K562 (cell line): ENCODE measurements around the gene PGBD4. TPM values are rescaled to one million over a fixed set of nuclear protein-coding genes. Genes with fewer than 3 reads are reported as not detected.

Source experiments
- ATAC-seq: fragments of 200-7000 bp; cut with Tn5 transposase; 3 replicates; pipeline ENCODE4 v1.9.1; 2020; ENCODE audit warnings: moderate library complexity
- BruUV-seq: library from RNA; stranded (reverse); fragments of 400-500 nt; replicated peaks from 2 replicates; lab custom pipeline; 2021; lab: Mats Ljungman, UMichigan
- CTCF ChIA-PET: fragments of 300-600 bp; formaldehyde crosslinking; extraction: SDS; loops from one replicate; lab custom pipeline; 2021; ENCODE audit warnings: low intra/inter-chr PET ratio; lab: Yijun Ruan, JAX
- POLR2A ChIA-PET: fragments of 300-600, 350-650 bp; sonication (Branson Sonifier 250); formaldehyde crosslinking; extraction: SDS; loops from one replicate; lab custom pipeline; 2021; ENCODE audit warnings: antibody characterized with exemption, inconsistent platforms; lab: Yijun Ruan, JAX
- DNase-seq, 4 experiments: peaks; one replicate each; pipeline versions ENCODE4 v3.0.0 to v3.0.0-alpha.2; 2011 to 2018; ENCODE audit warnings: low spot score in 3 of 4, mixed read lengths in 3 of 4; ENCODE audit errors: extremely low read depth in 1 of 4
- FAIRE-seq: peaks from 2 replicates; lab custom pipeline; 2011; peaks lifted over from hg19 to GRCh38; lab: Jason Lieb, UNC
- H2AFZ ChIP-seq: 2 replicates; pipeline ENCODE4 v1.6.0; 2011; ENCODE audit warnings: low read depth, low read length, control low read depth, inconsistent platforms
- H3K27ac ChIP-seq: fragments of 200-600 bp; 3 replicates; pipeline ENCODE4 v1.8.0; 2011; ENCODE audit warnings: low read depth, mild to moderate bottlenecking, control low read depth, inconsistent platforms, low read length, moderate library complexity, mixed read lengths; ENCODE audit errors: extremely low read depth
- H3K27me3 ChIP-seq, 2 experiments: fragments of 300-600 bp in 1 of 2; 2 replicates in 1 of 2; 3 replicates in 1 of 2; pipeline versions ENCODE4 v1.6.0 to v1.8.0; 2011; ENCODE audit warnings: inconsistent platforms in 2 of 2, low read length in 2 of 2, mild to moderate bottlenecking in 1 of 2, mixed read lengths in 1 of 2, moderate library complexity in 1 of 2; ENCODE audit not compliant: control insufficient read depth in 2 of 2, insufficient read depth in 2 of 2
- H3K36me3 ChIP-seq: fragments of 300-600 bp; 3 replicates; pipeline ENCODE4 v1.8.0; 2011; ENCODE audit warnings: mild to moderate bottlenecking, low read length, inconsistent platforms; ENCODE audit not compliant: control insufficient read depth, insufficient read depth
- H3K4me1 ChIP-seq, 2 experiments: fragments of 200-600 bp in 1 of 2; replicated peaks in 1 of 2; 2 replicates in 1 of 2; 3 replicates in 1 of 2; pipeline versions ENCODE4 v1.5.1 to v1.8.0; 2011; ENCODE audit warnings: inconsistent platforms in 2 of 2, low read length in 2 of 2, mild to moderate bottlenecking in 1 of 2, mixed read lengths in 1 of 2, moderate library complexity in 1 of 2; ENCODE audit not compliant: control insufficient read depth in 2 of 2, insufficient read depth in 2 of 2
- H3K4me2 ChIP-seq: 2 replicates; pipeline ENCODE4 v1.6.1; 2011; ENCODE audit warnings: low read length, control low read depth, inconsistent platforms, mixed read lengths; ENCODE audit not compliant: insufficient read depth
- H3K4me3 ChIP-seq: fragments of 200-600 bp; sonication (generic), shearing (Covaris generic); 2 replicates; pipeline ENCODE4 v1.5.1; 2016; ENCODE audit warnings: control low read depth, inconsistent platforms
- H3K79me2 ChIP-seq: fragments of 200-600 bp; 3 replicates; pipeline ENCODE4 v1.8.0; 2011; ENCODE audit warnings: low read length, inconsistent platforms; ENCODE audit not compliant: control insufficient read depth, insufficient read depth
- H3K9ac ChIP-seq, 2 experiments: 2 replicates each; pipeline versions ENCODE4 v1.6.0 to v1.6.1; 2011; ENCODE audit warnings: low read depth in 2 of 2, low read length in 2 of 2, control low read depth in 1 of 2, inconsistent platforms in 1 of 2, mild to moderate bottlenecking in 1 of 2, mixed read lengths in 1 of 2; ENCODE audit not compliant: insufficient read depth in 1 of 2
- H3K9me1 ChIP-seq: one replicate; pipeline ENCODE4 v1.6.0; 2011; ENCODE audit warnings: inconsistent platforms, mild to moderate bottlenecking, low read length, moderate library complexity; ENCODE audit not compliant: control insufficient read depth, insufficient read depth
- H3K9me3 ChIP-seq: replicated peaks from 2 replicates; pipeline ENCODE4 v1.5.1; 2011; ENCODE audit warnings: low read depth, low read length, inconsistent platforms; ENCODE audit not compliant: control insufficient read depth, insufficient read depth
- H4K20me1 ChIP-seq: replicated peaks from 2 replicates; pipeline ENCODE4 v1.6.1; 2011; ENCODE audit warnings: low read length, inconsistent platforms, mixed read lengths; ENCODE audit not compliant: control insufficient read depth, insufficient read depth
- CHD1 ChIP-seq: fragments of 200-600 bp; sonication (generic); IDR thresholded peaks from one replicate; pipeline ENCODE4 v1.6.1; 2012; ENCODE audit warnings: mild to moderate bottlenecking, moderate library complexity, low read length, inconsistent platforms
- DPF2 ChIP-seq: fragments of 450-650 bp; IDR thresholded peaks from 2 replicates; pipeline ENCODE4 v1.6.1; 2016
- LCOR ChIP-seq: sonication (generic); formaldehyde crosslinking; IDR thresholded peaks from 2 replicates; pipeline ENCODE4 v1.8.0; 2022; ENCODE audit warnings: mild to moderate bottlenecking, missing genetic modification reagents
- SNRNP70 ChIP-seq: fragments of 200-400 bp; formaldehyde crosslinking; optimal IDR thresholded peaks from 2 replicates; pipeline ENCODE3; 2017; ENCODE audit warnings: low read depth, low read length
- ZNF668 ChIP-seq: fragments of 250-450 bp; sonication (Bioruptor Pico); IDR thresholded peaks from 2 replicates; pipeline ENCODE4 v1.8.0; 2022; ENCODE audit warnings: mild to moderate bottlenecking, inconsistent platforms
- WGBS: fragments of 100-300 bp; shearing (Covaris generic); methylation state at CpG from one replicate; pipeline ENCODE4 v1.1.6; 2016; ENCODE audit warnings: low coverage, mixed read lengths; ENCODE audit not compliant: insufficient coverage; ENCODE audit errors: missing lambda C conversion rate; 5-methylcytosine and 5-hydroxymethylcytosine counted together
- in situ Hi-C: fragments of 300-500 bp; cut with MboI; formaldehyde crosslinking; loops from 4 replicates; pipeline ENCODE4 v1.15.0; 2018; ENCODE audit warnings: inconsistent platforms, mixed read lengths
- intact Hi-C: fragments of 100-400 bp; cut with micrococcal nuclease; formaldehyde crosslinking; loops from 2 replicates; pipeline ENCODE4 v1.14.2; 2022
- polyA plus RNA-seq, 8 experiments: library from polyadenylated mRNA; depleted of rRNA in 4 of 8; stranded (reverse) in 5 of 8; unstranded in 3 of 8; fragments of >200 nt; fragmentation: Nextera tagmentation in 2 of 8; fragmentation: Illumina TruSeq in 1 of 8; extraction: Ambion mirVana in 2 of 8; extraction: Trizol in 1 of 8; gene quantifications; 2 replicates each; pipeline versions ENCODE4 v1.2.1 to v1.2.3, GENCODE V29; 2011 to 2014; ENCODE audit warnings: inconsistent platforms in 1 of 8, missing spikeins in 1 of 8
- total RNA-seq, 7 experiments: library from RNA; depleted of rRNA in 6 of 7; stranded (reverse); fragments of >200 nt in 6 of 7; fragmentation: Illumina TruSeq in 2 of 7; extraction: Trizol in 2 of 7; gene quantifications; 2 replicates each; pipeline versions ENCODE4 v1.2.1 to v1.2.3, GENCODE V29; 2011 to 2021; ENCODE audit warnings: low replicate concordance in 1 of 7
- TF ChIP-seq, protein P1 (sequence below), 2 experiments: IDR thresholded peaks; 2 replicates each; pipeline ENCODE4 v1.6.1; 2011; ENCODE audit warnings: borderline replicate concordance in 1 of 2, control low read depth in 1 of 2, low read depth in 1 of 2, low read length in 1 of 2, mild to moderate bottlenecking in 1 of 2, mixed read lengths in 1 of 2, moderate library complexity in 1 of 2; ENCODE audit not compliant: insufficient read depth in 1 of 2, insufficient read length in 1 of 2, poor library complexity in 1 of 2, severe bottlenecking in 1 of 2; ENCODE audit errors: extremely low read depth in 1 of 2
- TF ChIP-seq, protein P2 (sequence below): sonication (generic); formaldehyde crosslinking; IDR thresholded peaks from 2 replicates; pipeline ENCODE4 v1.8.1; 2023; ENCODE audit warnings: mild to moderate bottlenecking, missing genetic modification reagents
- TF ChIP-seq, protein P3 (sequence below): fragments of 250-450 bp; sonication (Bioruptor Pico); IDR thresholded peaks from 2 replicates; pipeline ENCODE4 v1.5.0; 2020; ENCODE audit warnings: mild to moderate bottlenecking

The PGBD4 gene
- total and polyA plus RNA-seq, 9 of the 15 experiments (the other 6 are each of a cell fraction or from before 2014, with no cell fraction given): 2.1 to 4.9 (median 2.7) TPM

DNA sequence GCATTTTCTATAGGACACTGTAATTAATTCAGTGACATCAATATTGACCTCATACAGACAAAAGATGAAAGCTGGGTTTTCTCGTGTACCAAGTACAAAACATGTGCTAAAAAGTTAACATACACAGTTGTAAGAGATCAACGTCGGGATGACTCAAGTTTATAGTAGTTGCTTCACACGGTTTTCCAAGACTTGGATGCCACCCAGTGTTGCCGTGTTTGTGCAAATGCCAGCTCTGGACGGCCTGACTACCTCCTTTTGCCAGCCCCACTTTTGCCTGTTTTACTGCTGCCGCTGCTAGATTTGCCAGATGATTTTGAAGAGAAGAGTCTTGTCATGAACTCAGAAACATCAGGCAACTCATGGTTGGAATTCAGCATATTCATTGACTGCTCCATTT, 17.8 kb upstream of the PGBD4 start:
- no peak overlapping the region for H3K4me3 ChIP-seq

More for the DNA sequence above, 17.8 kb upstream of the PGBD4 start:
- H3K36me3 ChIP-seq: peaks cover 40% of the 10 kb centered on the region
- no peak for DNase-seq
- H3K9me3 ChIP-seq: no peaks in the 10 kb centered on the region
- intact Hi-C loops (no loop called here), in situ Hi-C loops (no loop called here)
- no peaks in the 10 kb centered on the region for H3K9me1 ChIP-seq
- H2AFZ ChIP-seq: no peak overlapping the region
- WGBS: 80% methylated on average over 7 of the region's 7 CpGs
- no peaks in the 10 kb centered on the region for H3K79me2 ChIP-seq
- H3K4me1 ChIP-seq: peaks cover 0 to 9% of the 10 kb centered on the region in 2 experiments; a peak in 3 of 5 replicates
- H4K20me1 ChIP-seq: no peaks in the 10 kb centered on the region
- H3K9ac ChIP-seq: no peak overlapping the region
- ChIA-PET CTCF (no interaction called here), POLR2A (interaction anchor here (0.8 to 1.0 kb wide), 2 partner anchors 17 to 161 kb away, joined by 3 read pairs; no protein-coding TSS in a partner anchor)
- TSS peak; percentile 39 for BruUV-seq
- H3K27me3 ChIP-seq: no peaks in the 10 kb centered on the region
- TF ChIP-seq, protein P1, sequence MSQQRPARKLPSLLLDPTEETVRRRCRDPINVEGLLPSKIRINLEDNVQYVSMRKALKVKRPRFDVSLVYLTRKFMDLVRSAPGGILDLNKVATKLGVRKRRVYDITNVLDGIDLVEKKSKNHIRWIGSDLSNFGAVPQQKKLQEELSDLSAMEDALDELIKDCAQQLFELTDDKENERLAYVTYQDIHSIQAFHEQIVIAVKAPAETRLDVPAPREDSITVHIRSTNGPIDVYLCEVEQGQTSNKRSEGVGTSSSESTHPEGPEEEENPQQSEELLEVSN (IDR thresholded peaks at IDR 0.05; ENCODE audit: borderline replicate concordance in 1 of 2, extremely low read depth in 1 of 2, insufficient read depth in 1 of 2, insufficient read length in 1 of 2, low read depth in 1 of 2, low read length in 1 of 2, poor library complexity in 1 of 2, severe bottlenecking in 1 of 2): no peak
- TF ChIP-seq, protein P2, sequence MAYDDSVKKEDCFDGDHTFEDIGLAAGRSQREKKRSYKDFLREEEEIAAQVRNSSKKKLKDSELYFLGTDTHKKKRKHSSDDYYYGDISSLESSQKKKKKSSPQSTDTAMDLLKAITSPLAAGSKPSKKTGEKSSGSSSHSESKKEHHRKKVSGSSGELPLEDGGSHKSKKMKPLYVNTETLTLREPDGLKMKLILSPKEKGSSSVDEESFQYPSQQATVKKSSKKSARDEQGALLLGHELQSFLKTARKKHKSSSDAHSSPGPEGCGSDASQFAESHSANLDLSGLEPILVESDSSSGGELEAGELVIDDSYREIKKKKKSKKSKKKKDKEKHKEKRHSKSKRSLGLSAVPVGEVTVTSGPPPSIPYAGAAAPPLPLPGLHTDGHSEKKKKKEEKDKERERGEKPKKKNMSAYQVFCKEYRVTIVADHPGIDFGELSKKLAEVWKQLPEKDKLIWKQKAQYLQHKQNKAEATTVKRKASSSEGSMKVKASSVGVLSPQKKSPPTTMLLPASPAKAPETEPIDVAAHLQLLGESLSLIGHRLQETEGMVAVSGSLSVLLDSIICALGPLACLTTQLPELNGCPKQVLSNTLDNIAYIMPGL (CRISPR knock-in tag): no peak
- TF ChIP-seq DPF2 (no peak), ZNF668 (CRISPR knock-in tag) (no peak), CHD1 (no peak), SNRNP70 (no peak), LCOR (CRISPR knock-in tag) (no peak)
- TF ChIP-seq, protein P3, sequence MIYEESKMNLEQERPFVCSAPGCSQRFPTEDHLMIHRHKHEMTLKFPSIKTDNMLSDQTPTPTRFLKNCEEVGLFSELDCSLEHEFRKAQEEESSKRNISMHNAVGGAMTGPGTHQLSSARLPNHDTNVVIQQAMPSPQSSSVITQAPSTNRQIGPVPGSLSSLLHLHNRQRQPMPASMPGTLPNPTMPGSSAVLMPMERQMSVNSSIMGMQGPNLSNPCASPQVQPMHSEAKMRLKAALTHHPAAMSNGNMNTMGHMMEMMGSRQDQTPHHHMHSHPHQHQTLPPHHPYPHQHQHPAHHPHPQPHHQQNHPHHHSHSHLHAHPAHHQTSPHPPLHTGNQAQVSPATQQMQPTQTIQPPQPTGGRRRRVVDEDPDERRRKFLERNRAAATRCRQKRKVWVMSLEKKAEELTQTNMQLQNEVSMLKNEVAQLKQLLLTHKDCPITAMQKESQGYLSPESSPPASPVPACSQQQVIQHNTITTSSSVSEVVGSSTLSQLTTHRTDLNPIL: no peak
- FAIRE-seq: no peak
- no peak overlapping the region for H3K27ac ChIP-seq
- ATAC-seq: no peak
- no peak overlapping the region for H3K4me2 ChIP-seq
